ENCODE data around the gene FILIP1L.
"Not testable (repeated sequence)": the region's sequence is repeated elsewhere in the genome, so short reads cannot be mapped to it uniquely, and the experiment has no call there.

Gene FILIP1L

GRCh38 chr3:100096866-100097265 lies 17.4 kb downstream of the FILIP1L start:
- DNase-seq, result no peak

DNA sequence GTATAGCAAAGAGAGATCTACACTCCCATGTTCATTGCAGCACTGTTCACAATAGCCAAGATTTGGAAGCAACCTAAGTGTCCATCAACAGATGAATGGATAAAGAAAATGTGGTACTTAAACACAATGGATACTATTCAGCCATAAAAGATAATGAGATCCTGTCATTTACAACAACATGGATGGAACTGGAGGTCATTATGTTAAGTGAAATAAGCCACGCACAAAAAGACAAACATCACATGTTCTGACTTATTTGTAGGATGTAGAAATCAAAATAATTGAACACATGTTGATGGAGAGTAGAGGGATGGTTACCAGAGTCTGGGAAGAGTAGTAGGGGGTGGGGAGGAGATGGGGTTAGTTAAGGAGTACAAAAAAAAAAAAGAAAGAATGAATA lies 18.0 kb downstream of the FILIP1L start:
- DNase-seq, result not testable (repeated sequence)

GRCh38 chr3:100093831-100094230 lies 20.5 kb downstream of the FILIP1L start:
- no peak for DNase-seq

DNA sequence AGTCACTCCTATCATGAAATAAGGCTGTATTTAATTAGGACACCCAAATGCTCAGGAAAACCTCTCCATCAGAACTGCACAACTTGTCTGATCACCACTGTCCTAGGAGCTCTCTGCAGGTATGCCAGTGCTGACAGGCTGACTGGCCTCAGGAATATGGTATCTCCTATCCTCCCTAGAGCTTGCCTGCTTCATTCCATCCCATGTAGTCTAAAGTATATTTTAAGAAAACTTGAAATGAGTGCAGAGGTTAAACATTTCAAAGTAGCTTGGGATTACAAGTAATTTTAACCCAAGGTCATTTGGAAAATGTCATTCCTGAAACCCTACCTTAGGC lies 23.7 kb downstream of the FILIP1L start:
- no peak for DNase-seq

DNA sequence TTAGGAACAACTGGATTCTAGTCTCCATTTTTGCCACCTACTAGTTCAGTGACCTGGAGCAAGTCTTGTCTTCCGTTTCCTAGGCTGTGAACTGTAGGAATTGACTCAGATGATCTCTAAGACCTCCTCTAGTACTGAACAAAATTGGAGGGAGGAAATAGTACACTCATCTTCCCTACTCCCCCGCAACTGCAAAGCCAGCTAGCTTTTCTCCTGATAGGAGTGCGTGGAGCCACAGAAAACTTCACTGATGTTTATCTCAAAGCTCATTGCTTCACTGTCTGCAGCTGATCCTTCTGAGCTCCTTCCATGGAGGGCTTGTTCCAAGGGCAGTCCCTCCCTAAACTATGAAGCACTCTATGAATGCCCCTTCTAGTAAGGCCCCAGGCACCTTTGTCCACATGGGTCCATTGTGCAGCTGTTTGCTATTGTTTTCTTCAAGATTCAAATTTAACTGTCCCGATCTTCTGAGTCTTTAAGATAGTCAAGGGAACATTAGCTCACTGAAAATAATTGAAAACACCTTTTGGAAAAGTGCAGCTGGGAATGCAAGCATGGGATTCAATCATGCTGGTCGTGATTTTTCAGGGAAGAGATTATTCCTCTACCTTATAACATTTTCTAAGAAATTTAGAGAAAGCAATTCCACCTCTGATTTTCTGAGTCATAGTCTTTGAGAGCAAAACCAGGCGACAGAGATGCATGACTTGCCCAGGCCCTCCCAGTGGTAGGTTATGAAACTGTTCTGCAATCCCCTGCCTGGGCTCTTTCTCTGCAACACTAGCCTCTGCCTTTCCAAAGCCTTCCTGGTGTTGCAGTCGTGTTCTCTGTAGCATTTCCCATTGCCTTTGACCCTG lies 24.3 kb downstream of the FILIP1L start:
- DNase-seq, result peak; percentile 75

GRCh38 chr3:100088735-100089368 lies 25.4 kb downstream of the FILIP1L start:
- no peak for DNase-seq

GRCh38 chr3:100087198-100087597 lies 27.1 kb downstream of the FILIP1L start:
- peak; percentile 55 for DNase-seq

DNA sequence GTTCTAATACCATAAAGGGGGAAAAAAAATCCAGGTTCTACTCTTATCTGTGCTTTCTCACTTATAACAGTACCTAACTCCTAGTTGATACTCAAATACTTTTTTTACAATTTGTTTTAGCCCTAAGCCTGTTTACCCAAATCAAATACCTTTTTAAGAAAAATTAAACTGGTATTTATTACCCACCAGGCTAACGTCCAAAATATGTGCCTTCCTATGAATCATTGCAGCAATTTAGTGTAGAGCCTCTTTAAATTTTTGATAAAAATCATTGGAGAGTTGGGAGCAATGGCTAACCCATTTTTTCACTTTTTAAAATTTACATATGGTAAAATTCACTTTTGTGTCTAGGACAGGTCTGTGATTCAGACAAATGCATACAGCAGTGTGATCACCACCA lies 27.9 kb downstream of the FILIP1L start:
- no peak for DNase-seq

DNA sequence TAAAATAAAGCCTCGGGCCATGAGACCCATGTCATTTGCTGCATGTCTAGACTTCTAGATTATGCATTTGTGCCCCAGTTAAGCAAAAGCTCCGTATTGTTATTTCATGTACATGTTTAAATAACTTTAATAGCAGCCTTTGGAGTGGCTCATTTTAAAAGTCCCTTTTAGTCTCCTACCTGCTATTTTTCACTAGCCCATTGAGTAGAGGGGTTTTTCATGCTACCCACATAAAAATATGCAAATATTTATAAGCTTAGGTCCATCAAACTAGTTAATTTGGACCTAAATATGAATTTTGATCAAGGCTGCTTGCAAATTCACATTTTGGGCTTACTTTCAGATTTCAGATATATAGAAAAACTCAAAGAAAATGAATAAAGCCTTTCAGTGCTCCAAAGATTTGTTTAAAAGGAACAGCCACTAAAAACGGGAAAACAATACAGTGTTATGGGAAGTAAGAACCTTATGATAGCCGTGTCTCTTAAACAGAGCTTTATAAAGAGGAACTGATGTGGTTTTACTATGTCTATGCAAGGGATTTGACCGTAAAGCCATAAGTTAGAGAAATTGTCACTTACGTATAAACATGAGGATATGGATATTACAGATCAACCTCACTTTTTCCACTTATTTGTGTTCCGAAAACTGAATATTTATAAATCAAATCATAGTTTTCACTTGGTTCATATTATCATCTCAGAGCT lies 30.0 kb downstream of the FILIP1L start:
- DNase-seq, result no peak

DNA sequence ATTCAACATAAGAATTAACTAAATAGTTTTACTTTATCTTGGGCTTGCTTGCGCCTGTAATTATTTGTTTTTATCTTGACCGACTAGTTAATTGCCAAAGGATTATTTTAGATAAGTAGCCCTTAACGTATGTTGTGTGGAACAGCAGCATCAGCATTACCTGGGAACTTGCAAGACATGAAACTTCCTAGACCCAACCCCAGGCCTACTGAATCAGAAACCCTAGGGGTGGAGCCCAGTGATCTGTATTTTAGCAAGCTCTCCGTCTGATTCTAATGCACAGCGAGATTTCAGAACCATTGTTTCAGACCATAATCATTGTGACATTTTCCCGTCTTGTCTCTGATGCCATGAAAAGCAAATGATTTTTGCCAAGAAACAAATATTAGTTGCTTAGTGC lies 31.1 kb downstream of the FILIP1L start:
- DNase-seq, result no peak

DNA sequence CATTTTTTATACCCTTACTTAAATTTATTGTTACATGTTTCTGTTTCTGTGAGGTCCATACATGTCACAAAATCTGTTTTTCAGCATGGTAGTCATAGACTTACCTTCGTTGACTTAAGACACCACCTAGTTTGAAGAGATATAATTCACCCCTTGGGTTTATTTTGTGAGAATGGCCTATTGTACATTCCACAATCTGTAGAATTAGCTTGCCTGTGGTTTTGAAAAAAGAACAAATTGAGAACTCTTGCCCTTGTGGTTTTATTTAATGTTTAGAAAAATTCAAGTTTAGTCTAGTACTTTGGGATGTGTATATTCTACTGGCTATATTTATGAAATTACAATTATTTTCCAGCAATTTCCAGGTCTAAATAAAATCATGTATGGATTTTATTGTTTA lies 31.6 kb downstream of the FILIP1L start:
- DNase-seq, result peak; percentile 63

GRCh38 chr3:100081986-100082692 lies 32.2 kb downstream of the FILIP1L start:
- no peak for DNase-seq

DNA sequence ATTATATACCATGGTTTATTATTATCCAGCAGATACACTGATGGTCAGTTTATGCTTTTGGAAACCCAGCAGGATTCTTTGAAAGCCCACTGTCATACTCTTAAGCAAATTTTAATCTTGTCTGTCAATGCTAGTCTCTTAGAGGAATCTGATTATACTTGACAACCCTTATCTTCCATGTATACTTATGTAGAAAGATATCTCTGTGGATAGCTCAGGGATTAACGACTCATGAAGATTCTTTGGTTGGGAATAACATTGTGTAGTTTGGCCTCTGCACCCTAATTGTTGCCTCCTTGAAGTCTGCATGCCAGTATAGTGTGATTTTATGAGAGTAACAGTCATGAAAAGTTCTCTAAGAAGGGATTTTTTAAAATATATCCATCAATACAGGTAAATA lies 33.0 kb downstream of the FILIP1L start:
- DNase-seq, result no peak

- DNase-seq, result peak; percentile 60
Observed at GRCh38 chr3:100080573-100080972, 33.7 kb downstream of the FILIP1L start.

- no peak for DNase-seq
Observed at GRCh38 chr3:100079328-100079727, 35.0 kb downstream of the FILIP1L start.

GRCh38 chr3:100076731-100077529 lies 37.4 kb downstream of the FILIP1L start:
- no peak for DNase-seq

- DNase-seq, result no peak
Observed at GRCh38 chr3:100075851-100076730, 38.2 kb downstream of the FILIP1L start.

DNA sequence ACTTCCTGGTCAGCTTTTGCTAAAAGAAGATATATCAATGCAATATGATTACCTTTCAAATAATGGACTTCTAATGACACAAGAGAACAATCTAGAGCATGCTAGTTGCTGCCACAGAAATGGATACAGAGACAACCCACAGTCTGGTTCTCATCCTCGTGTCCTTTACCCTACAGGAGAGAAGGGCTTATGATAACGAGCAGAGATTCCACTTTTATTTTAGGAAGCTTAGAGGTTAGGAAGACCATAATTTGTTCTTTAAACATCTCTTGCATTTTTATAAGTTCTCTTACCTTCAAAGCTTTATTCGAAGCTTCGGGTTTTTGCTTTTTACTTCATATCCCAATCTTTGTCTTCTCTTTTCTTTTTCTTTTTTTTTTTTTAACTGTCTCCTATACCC lies 39.1 kb downstream of the FILIP1L start:
- DNase-seq, result no peak

DNA sequence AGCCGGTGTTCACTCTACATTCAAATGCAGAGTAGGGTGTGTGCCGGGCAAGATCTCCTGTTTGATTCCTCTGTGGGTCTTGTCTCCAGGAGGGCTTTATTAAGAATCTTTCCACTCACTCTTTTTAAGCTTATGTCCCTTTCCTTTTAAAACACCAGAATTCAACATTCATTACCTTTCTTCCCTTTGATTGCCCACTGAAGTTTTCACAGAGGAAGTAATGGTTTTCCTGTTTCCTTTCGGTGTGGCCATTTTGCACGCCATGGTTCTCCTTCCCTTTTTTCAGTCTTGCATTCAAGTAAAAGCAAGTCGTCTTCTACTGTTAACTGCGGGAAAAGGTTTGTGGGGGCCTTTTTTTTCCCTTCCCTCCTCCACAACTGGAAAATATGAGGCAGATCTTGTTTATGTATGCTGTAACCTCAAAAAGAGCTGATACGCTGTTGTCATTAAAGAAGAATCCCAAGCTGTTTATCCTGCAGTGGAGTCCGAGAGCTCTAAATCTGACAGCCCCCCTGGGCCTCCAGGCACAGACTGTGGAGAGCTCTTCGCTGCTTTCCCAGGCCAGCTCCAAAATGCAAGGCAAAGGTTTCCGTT lies 40.5 kb downstream of the FILIP1L start:
- DNase-seq, result peak; percentile 87

DNA sequence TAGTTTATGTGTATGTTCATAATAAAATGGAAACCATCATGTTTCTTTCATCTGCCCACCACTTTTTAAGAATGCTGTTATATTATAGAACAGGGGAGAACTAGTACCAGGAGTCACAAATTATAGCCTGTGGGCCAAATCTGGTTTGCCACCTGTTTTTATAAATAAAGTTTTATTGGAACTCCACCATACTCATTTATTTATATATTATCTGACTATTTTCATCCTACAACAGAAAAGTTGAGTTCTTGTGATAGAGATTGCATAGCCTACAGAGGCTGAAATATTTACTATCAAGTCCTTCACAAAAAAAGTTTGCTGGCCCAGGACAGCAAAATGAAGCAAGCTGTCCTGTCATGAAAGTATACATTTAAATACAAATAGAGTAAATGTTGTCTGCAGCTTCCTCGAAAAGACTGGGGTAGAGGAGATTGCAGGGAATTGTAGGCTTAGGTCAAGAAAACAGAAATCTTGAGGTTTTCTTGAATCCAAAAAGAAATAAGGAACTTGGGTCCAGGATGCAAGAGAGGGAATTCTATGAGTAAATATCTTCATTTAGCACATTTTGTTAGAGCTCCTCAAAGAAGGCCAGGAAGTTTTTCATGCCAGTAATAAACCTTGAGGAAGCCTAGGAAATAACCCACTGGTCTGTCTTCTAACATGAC lies 41.1 kb downstream of the FILIP1L start:
- no peak for DNase-seq
